WTC11 (cell line): ENCODE results near the gene MTRF1.

Source experiments
- MXD4 ChIP-seq: fragments of 250-450 bp; sonication (Bioruptor Pico); IDR thresholded peaks from 2 replicates; pipeline ENCODE4 v1.8.0; 2021; ENCODE audit warnings: mild to moderate bottlenecking, moderate library complexity, borderline replicate concordance
- SMAD3 ChIP-seq: sonication (generic); formaldehyde crosslinking; IDR thresholded peaks from 2 replicates; pipeline ENCODE4 v1.8.0; 2022; ENCODE audit warnings: missing genetic modification reagents, mild to moderate bottlenecking, borderline replicate concordance
- SP1 ChIP-seq: sonication (generic); formaldehyde crosslinking; conservative IDR thresholded peaks from 2 replicates; pipeline ENCODE4 v1.8.1; 2022; ENCODE audit warnings: missing genetic modification reagents
- TEAD1 ChIP-seq: sonication (generic); formaldehyde crosslinking; IDR thresholded peaks from 2 replicates; pipeline ENCODE4 v1.8.0; 2022; ENCODE audit warnings: mild to moderate bottlenecking, missing genetic modification reagents
- TP53 ChIP-seq: sonication (generic); formaldehyde crosslinking; IDR thresholded peaks from 2 replicates; pipeline ENCODE4 v1.8.1; 2023; ENCODE audit warnings: mild to moderate bottlenecking, missing genetic modification reagents
- TF ChIP-seq, protein P1 (sequence below): fragments of 200-600 bp; IDR thresholded peaks from 2 replicates; pipeline ENCODE4 v1.8.0; 2022; ENCODE audit warnings: antibody characterized with exemption
- TF ChIP-seq, protein P2 (sequence below): sonication (generic); formaldehyde crosslinking; IDR thresholded peaks from 2 replicates; pipeline ENCODE4 v1.8.1; 2022; ENCODE audit warnings: mild to moderate bottlenecking, moderate library complexity, missing genetic modification reagents
- TF ChIP-seq, protein P3 (sequence below): sonication (generic); formaldehyde crosslinking; IDR thresholded peaks from 2 replicates; pipeline ENCODE4 v1.8.1; 2023; ENCODE audit warnings: mild to moderate bottlenecking, moderate library complexity, missing genetic modification reagents
- TF ChIP-seq, protein P4 (sequence below): sonication (generic); formaldehyde crosslinking; IDR thresholded peaks from 2 replicates; pipeline ENCODE4 v1.8.0; 2022; ENCODE audit warnings: mild to moderate bottlenecking, missing genetic modification reagents
- TF ChIP-seq, protein P5 (sequence below): sonication (generic); formaldehyde crosslinking; IDR thresholded peaks from 2 replicates; pipeline ENCODE4 v1.8.1; 2022; ENCODE audit warnings: low read depth, missing genetic modification reagents, borderline replicate concordance
- TF ChIP-seq, protein P6 (sequence below): sonication (generic); formaldehyde crosslinking; conservative IDR thresholded peaks from 2 replicates; pipeline ENCODE4 v1.8.1; 2022; ENCODE audit warnings: mild to moderate bottlenecking, missing genetic modification reagents

DNA sequence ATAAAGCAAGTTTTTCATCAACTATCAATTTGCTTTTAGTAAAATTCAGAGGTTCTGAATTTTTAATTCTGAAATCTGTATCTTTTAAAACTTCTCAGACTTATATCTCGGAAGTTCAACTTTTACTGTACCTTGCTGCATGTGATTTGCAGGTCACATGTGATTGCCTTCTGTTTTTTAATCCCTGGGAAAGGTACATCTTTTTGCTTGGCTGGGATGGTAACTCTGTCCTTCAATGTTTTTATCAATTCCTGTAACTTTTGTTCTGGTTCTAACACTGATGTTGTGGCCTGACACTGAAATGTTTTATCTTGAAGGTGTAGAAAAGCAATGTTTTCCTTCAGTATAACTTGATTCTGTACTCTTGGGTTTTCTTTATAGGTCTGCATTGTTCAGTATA is 31.5 kb upstream of the MTRF1 start:
- no peak for TF ChIP-seq SP1 (CRISPR knock-in tag)
- TF ChIP-seq, protein P1, sequence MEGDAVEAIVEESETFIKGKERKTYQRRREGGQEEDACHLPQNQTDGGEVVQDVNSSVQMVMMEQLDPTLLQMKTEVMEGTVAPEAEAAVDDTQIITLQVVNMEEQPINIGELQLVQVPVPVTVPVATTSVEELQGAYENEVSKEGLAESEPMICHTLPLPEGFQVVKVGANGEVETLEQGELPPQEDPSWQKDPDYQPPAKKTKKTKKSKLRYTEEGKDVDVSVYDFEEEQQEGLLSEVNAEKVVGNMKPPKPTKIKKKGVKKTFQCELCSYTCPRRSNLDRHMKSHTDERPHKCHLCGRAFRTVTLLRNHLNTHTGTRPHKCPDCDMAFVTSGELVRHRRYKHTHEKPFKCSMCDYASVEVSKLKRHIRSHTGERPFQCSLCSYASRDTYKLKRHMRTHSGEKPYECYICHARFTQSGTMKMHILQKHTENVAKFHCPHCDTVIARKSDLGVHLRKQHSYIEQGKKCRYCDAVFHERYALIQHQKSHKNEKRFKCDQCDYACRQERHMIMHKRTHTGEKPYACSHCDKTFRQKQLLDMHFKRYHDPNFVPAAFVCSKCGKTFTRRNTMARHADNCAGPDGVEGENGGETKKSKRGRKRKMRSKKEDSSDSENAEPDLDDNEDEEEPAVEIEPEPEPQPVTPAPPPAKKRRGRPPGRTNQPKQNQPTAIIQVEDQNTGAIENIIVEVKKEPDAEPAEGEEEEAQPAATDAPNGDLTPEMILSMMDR = no peak
- TF ChIP-seq, protein P2, sequence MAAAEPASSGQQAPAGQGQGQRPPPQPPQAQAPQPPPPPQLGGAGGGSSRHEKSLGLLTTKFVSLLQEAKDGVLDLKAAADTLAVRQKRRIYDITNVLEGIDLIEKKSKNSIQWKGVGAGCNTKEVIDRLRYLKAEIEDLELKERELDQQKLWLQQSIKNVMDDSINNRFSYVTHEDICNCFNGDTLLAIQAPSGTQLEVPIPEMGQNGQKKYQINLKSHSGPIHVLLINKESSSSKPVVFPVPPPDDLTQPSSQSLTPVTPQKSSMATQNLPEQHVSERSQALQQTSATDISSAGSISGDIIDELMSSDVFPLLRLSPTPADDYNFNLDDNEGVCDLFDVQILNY (CRISPR knock-in tag) = no peak
- TF ChIP-seq, protein P3, sequence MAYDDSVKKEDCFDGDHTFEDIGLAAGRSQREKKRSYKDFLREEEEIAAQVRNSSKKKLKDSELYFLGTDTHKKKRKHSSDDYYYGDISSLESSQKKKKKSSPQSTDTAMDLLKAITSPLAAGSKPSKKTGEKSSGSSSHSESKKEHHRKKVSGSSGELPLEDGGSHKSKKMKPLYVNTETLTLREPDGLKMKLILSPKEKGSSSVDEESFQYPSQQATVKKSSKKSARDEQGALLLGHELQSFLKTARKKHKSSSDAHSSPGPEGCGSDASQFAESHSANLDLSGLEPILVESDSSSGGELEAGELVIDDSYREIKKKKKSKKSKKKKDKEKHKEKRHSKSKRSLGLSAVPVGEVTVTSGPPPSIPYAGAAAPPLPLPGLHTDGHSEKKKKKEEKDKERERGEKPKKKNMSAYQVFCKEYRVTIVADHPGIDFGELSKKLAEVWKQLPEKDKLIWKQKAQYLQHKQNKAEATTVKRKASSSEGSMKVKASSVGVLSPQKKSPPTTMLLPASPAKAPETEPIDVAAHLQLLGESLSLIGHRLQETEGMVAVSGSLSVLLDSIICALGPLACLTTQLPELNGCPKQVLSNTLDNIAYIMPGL = no peak
- TF ChIP-seq, protein P4, sequence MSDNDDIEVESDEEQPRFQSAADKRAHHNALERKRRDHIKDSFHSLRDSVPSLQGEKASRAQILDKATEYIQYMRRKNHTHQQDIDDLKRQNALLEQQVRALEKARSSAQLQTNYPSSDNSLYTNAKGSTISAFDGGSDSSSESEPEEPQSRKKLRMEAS (CRISPR knock-in tag) = no peak
- no peak for TF ChIP-seq TP53 (CRISPR knock-in tag)
- TF ChIP-seq, protein P5, sequence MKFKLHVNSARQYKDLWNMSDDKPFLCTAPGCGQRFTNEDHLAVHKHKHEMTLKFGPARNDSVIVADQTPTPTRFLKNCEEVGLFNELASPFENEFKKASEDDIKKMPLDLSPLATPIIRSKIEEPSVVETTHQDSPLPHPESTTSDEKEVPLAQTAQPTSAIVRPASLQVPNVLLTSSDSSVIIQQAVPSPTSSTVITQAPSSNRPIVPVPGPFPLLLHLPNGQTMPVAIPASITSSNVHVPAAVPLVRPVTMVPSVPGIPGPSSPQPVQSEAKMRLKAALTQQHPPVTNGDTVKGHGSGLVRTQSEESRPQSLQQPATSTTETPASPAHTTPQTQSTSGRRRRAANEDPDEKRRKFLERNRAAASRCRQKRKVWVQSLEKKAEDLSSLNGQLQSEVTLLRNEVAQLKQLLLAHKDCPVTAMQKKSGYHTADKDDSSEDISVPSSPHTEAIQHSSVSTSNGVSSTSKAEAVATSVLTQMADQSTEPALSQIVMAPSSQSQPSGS (CRISPR knock-in tag) = no peak
- TF ChIP-seq SMAD3 = no peak
- no peak for TF ChIP-seq TEAD1 (CRISPR knock-in tag)
- TF ChIP-seq MXD4 (CRISPR knock-in tag) = no peak
- TF ChIP-seq, protein P6, sequence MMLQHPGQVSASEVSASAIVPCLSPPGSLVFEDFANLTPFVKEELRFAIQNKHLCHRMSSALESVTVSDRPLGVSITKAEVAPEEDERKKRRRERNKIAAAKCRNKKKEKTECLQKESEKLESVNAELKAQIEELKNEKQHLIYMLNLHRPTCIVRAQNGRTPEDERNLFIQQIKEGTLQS (CRISPR knock-in tag) = no peak
